Measurements from ENCODE around the gene PCYOX1L.
A peak's percentile ranks its signal among the peaks of the same experiment; 100 is the strongest.

The PCYOX1L gene

DNA sequence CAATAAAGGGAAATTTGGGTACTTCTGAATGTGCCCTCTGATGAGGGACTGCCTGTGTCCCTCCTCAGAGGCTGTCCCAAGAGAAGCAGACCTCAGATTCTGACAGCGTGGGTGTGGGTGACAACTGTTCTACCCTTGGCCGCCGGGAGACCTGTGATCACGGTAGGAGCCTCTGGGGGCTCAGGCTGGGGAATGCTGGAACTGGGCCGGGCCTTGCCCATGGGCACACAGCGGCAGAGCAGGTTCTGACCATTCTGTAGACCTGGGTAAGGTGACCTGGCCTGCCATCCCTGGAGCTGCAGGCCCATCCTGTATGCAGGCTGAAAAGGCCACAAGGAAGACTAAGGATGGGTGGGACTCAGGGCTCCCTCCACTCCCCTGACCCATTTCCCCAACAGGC, 42.1 kb upstream of the PCYOX1L start:
- DNase-seq (ENCODE audit: low spot score): no peak
- in situ Hi-C loops (cut with MboI; ENCODE audit: low pct_unique_long_range_greater_than_20kb, low sequenced_read_pairs, unreplicated experiment): no loop called here
- TF ChIP-seq, protein P1, sequence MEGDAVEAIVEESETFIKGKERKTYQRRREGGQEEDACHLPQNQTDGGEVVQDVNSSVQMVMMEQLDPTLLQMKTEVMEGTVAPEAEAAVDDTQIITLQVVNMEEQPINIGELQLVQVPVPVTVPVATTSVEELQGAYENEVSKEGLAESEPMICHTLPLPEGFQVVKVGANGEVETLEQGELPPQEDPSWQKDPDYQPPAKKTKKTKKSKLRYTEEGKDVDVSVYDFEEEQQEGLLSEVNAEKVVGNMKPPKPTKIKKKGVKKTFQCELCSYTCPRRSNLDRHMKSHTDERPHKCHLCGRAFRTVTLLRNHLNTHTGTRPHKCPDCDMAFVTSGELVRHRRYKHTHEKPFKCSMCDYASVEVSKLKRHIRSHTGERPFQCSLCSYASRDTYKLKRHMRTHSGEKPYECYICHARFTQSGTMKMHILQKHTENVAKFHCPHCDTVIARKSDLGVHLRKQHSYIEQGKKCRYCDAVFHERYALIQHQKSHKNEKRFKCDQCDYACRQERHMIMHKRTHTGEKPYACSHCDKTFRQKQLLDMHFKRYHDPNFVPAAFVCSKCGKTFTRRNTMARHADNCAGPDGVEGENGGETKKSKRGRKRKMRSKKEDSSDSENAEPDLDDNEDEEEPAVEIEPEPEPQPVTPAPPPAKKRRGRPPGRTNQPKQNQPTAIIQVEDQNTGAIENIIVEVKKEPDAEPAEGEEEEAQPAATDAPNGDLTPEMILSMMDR (IDR thresholded peaks at IDR 0.05; ENCODE audit: extremely low read depth, insufficient read depth, missing control alignments): no peak

DNA sequence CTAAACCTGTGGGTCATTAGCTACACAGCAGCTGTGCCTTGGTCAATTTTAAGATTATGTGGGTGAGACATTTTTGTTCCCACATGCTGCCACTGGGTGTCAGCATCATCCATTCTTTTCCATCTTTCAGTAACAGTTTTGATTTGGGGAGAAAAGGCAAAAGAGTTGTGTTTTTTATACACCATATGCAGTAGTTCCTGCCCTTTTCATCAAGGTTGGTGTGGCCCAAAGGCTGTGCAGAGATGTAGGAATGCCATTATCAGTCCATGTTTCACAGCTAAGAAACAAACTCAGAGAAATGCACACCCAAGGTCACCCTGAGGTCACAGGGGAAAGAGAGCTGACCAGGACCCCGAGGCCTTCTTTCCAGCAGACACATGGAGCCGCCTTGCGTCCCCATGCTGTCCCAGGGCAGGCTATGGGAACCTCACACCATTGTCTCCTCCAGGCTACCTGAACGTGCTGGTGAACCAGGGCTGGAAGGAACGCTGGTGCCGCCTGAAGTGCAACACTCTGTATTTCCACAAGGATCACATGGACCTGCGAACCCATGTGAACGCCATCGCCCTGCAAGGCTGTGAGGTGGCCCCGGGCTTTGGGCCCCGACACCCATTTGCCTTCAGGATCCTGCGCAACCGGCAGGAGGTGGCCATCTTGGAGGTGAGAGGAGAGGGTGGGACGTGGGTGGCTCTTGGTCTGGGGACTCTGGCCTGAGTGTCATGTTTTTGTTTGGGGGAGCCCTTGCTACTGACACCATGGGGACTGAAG, 40.4 kb upstream of the PCYOX1L start:
- peak; percentile 76 for DNase-seq (ENCODE audit: low spot score)
- TF ChIP-seq, protein P1 (IDR thresholded peaks at IDR 0.05; ENCODE audit: extremely low read depth, insufficient read depth, missing control alignments): peak; percentile 75
- in situ Hi-C loops (cut with MboI; ENCODE audit: low pct_unique_long_range_greater_than_20kb, low sequenced_read_pairs, unreplicated experiment): no loop called here

DNA sequence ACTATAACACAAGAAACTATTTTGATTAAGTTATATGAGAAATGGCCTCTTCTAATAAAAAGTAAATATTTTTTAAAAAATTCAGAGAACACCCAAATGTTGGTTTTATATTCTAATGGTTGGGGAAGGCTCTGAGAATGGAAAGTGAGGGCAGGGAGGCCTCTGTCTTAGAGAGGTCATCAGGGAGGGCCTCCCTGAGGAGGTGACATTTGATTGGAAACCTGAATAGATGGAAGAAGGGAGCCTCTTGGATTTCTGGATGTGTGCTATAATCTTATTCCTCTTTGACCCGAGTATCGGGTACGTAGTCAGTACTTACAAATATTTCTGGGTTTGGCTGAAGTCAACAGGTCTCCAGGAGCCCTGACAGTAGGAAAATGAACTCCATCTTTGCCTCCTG, 38.7 kb upstream of the PCYOX1L start:
- DNase-seq (ENCODE audit: low spot score): no peak
- TF ChIP-seq, protein P1 (IDR thresholded peaks at IDR 0.05; ENCODE audit: extremely low read depth, insufficient read depth, missing control alignments): no peak
- in situ Hi-C loops (cut with MboI; ENCODE audit: low pct_unique_long_range_greater_than_20kb, low sequenced_read_pairs, unreplicated experiment): no loop called here

DNA sequence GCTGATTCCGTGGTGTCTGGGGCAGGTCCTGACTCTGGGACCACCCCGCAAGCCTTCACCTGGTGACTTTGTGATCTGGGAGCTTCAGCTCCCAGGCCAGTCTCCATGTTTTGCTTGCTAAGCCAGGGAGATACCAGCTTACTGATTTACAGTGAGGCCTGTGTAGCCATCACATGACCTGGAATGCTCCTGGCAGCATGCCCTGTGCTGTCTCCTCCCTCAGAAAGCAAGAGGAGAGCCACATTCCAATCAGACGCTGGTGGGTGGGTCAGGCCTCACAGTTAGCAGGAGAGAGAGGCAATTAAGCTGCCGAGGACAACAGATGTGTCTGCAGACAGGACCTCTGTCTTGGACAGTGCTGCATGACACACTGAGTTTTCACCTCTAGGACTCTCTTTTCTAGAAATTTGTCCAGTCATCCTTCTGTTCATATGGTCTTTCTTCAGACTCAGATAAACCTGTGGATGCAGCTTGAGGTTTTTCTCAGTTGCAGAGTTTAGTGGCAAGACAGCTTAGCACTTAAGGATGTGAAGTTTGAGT, 37.0 kb upstream of the PCYOX1L start:
- TF ChIP-seq, protein P1 (IDR thresholded peaks at IDR 0.05; ENCODE audit: extremely low read depth, insufficient read depth, missing control alignments): no peak
- DNase-seq (ENCODE audit: low spot score): no peak
- in situ Hi-C loops (cut with MboI; ENCODE audit: low pct_unique_long_range_greater_than_20kb, low sequenced_read_pairs, unreplicated experiment): no loop called here

DNA sequence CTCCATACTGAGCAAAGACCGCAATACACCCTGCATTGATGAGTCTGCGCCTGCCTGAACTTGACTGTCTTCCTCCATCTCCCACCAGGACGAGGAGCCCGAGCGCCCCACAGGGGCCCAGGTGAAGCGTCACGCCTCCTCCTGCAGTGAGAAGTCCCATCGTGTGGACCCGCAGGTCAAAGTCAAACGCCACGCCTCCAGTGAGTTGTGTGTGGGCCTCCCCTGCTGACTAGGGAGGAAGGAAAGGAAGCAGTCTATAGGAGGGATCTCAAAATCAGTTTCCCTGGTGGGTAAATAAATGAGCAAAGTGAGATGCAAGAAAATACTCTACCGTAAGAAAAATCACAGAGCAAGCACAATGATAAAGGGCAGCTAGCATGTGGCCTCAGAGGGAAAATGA, 35.3 kb upstream of the PCYOX1L start:
- TF ChIP-seq, protein P1 (IDR thresholded peaks at IDR 0.05; ENCODE audit: extremely low read depth, insufficient read depth, missing control alignments): no peak
- no peak for DNase-seq (ENCODE audit: low spot score)
- in situ Hi-C loops (cut with MboI; ENCODE audit: low pct_unique_long_range_greater_than_20kb, low sequenced_read_pairs, unreplicated experiment): no loop called here

DNA sequence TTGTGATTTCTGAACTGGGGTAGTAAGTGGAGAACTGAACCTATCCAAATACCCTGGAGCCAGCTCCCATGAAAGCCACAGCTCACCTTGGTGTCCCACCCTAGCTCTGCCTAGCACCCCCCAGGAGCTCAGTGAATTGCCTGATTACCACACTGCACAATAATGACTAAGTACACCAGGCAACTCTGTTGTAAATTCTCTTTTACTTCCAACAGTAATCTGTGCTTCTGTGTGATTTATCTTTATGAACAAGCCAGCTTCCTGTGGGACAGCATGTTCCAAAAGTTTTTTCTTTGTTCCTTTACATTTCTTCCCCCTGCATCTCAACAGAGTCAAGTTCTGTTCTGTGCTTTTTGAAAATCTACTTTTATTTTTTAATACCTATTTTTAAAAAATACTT, 34.6 kb upstream of the PCYOX1L start:
- TF ChIP-seq, protein P1 (IDR thresholded peaks at IDR 0.05; ENCODE audit: extremely low read depth, insufficient read depth, missing control alignments): no peak
- in situ Hi-C loops (cut with MboI; ENCODE audit: low pct_unique_long_range_greater_than_20kb, low sequenced_read_pairs, unreplicated experiment): no loop called here
- DNase-seq (ENCODE audit: low spot score): no peak
